ENCODE data around the gene OSBPL6. TPM values are rescaled to one million over a fixed set of nuclear protein-coding genes. Genes with fewer than 3 reads are reported as not detected.

The OSBPL6 gene
- total and polyA plus RNA-seq, 9 of the 15 experiments (the other 6 are each of a cell fraction or from before 2014, with no cell fraction given): 3.4 to 12.7 (median 9.3) TPM

GRCh38 chr2:178304333-178304732 lies 110.0 kb downstream of the OSBPL6 start:
- peaks cover 0 to 6% of the 10 kb centered on the region in 2 experiments; a peak in 2 of 5 replicates for H3K4me1 ChIP-seq (replicated peaks in 1 of 2; ENCODE audit: control insufficient read depth in 2 of 2, insufficient read depth in 2 of 2, low read length in 2 of 2)
- ChIA-PET POLR2A (interaction anchor here (0.6 to 2.3 kb wide), 3 partner anchors 16 to 72 kb away, joined by 3 to 7 read pairs (median 4); no protein-coding TSS in a partner anchor), CTCF (ENCODE audit: low intra/inter-chr PET ratio) (no interaction called here)
- TF ChIP-seq, protein P1, sequence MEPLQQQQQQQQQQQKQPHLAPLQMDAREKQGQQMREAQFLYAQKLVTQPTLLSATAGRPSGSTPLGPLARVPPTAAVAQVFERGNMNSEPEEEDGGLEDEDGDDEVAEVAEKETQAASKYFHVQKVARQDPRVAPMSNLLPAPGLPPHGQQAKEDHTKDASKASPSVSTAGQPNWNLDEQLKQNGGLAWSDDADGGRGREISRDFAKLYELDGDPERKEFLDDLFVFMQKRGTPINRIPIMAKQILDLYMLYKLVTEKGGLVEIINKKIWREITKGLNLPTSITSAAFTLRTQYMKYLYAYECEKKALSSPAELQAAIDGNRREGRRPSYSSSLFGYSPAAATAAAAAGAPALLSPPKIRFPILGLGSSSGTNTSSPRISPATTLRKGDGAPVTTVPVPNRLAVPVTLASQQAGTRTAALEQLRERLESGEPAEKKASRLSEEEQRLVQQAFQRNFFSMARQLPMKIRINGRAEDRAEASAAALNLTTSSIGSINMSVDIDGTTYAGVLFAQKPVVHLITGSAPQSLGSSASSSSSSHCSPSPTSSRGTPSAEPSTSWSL (CRISPR knock-in tag; IDR thresholded peaks at IDR 0.05; ENCODE audit: borderline replicate concordance): no peak
- TF ChIP-seq, protein P2, sequence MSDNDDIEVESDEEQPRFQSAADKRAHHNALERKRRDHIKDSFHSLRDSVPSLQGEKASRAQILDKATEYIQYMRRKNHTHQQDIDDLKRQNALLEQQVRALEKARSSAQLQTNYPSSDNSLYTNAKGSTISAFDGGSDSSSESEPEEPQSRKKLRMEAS (CRISPR knock-in tag; IDR thresholded peaks at IDR 0.05): no peak
- TF ChIP-seq NR2C2 (CRISPR knock-in tag; IDR thresholded peaks at IDR 0.05): no peak
- peak; percentile 33; the same call in 1 of the 2 replicates for TF ChIP-seq NR2C2 (tag; IDR thresholded peaks at IDR 0.05)
- TF ChIP-seq BHLHE40 (IDR thresholded peaks at IDR 0.05; ENCODE audit: low read length): no peak
- peak; percentile 59; the same call in 1 of the 2 replicates for TF ChIP-seq HMBOX1 (IDR thresholded peaks at IDR 0.05)
- 0 out of 2 replicates have a peak, but pooled peaks have one; percentile 28 for TF ChIP-seq ZNF431 (CRISPR knock-in tag; IDR thresholded peaks at IDR 0.05)
- no peak for TF ChIP-seq SMARCA5 (IDR thresholded peaks at IDR 0.05)
- TF ChIP-seq LCOR (CRISPR knock-in tag; IDR thresholded peaks at IDR 0.05): 0 out of 2 replicates have a peak, but pooled peaks have one; percentile 21
- H3K4me2 ChIP-seq (ENCODE audit: insufficient read depth, low read length): no peak overlapping the region
- no peaks in the 10 kb centered on the region for H3K9me3 ChIP-seq (replicated peaks; ENCODE audit: control insufficient read depth, insufficient read depth, low read depth, low read length)
- FAIRE-seq (peak; percentile 15), DNase-seq (ENCODE audit: extremely low read depth in 1 of 4, low spot score in 3 of 4) (peak in 1 of 4 experiments; percentile 28), ATAC-seq (peak; percentile 15)
- no peaks in the 10 kb centered on the region for H3K36me3 ChIP-seq (ENCODE audit: control insufficient read depth, insufficient read depth, low read length)
- no peak overlapping the region for H3K27ac ChIP-seq (ENCODE audit: extremely low read depth, low read depth, low read length)
- in situ Hi-C loops (cut with MboI): no loop called here
- BruUV-seq (replicated peaks): no TSS peak
- H3K9ac ChIP-seq (ENCODE audit: insufficient read depth in 1 of 2, low read depth in 2 of 2, low read length in 2 of 2): no peak overlapping the region
- H3K79me2 ChIP-seq (ENCODE audit: control insufficient read depth, insufficient read depth, low read length): no peaks in the 10 kb centered on the region
- H2AFZ ChIP-seq (ENCODE audit: low read depth, low read length): peak overlapping the region; percentile 43
- H3K4me3 ChIP-seq: no peak overlapping the region
- intact Hi-C loops (cut with micrococcal nuclease): loop anchor here (10.0 kb wide), 1 partner anchor 390 kb away; no protein-coding TSS in a partner anchor
- 20% methylated on average over 3 of the region's 3 CpGs for WGBS (ENCODE audit: insufficient coverage, low coverage, missing lambda C conversion rate)
- H3K27me3 ChIP-seq (ENCODE audit: control insufficient read depth in 2 of 2, insufficient read depth in 2 of 2, low read length in 2 of 2): no peaks in the 10 kb centered on the region
- H4K20me1 ChIP-seq (replicated peaks; ENCODE audit: control insufficient read depth, insufficient read depth, low read length): no peaks in the 10 kb centered on the region
- H3K9me1 ChIP-seq (ENCODE audit: control insufficient read depth, insufficient read depth, low read length): no peaks in the 10 kb centered on the region
